Aorta (tissue), 5 donors: Measurements from ENCODE around the gene OR4X2. TPM values are rescaled to one million over a fixed set of nuclear protein-coding genes. Genes with fewer than 3 reads are reported as not detected.

Experiments used
- ATAC-seq: fragments of 200-7000 bp; cut with Tn5 transposase; one replicate; pipeline ENCODE4 v1.9.1; 2022; ENCODE audit warnings: moderate library complexity; ENCODE audit not compliant: low FRiP score
- DNase-seq, 2 donors: peaks; one replicate each; pipeline ENCODE4 v3.0.0-alpha.2; 2020
- H3K27ac ChIP-seq, 2 donors: one replicate each; pipeline ENCODE4 v1.5.1; 2013; ENCODE audit warnings: low read length in 2 of 2, mild to moderate bottlenecking in 2 of 2, moderate library complexity in 2 of 2, control low read depth in 1 of 2, inconsistent platforms in 1 of 2, low read depth in 1 of 2
- H3K27me3 ChIP-seq, 2 donors: one replicate each; pipeline ENCODE4 v1.6.1; 2013; ENCODE audit warnings: control low read depth in 1 of 2, low read length in 1 of 2, mild to moderate bottlenecking in 1 of 2, moderate library complexity in 1 of 2; ENCODE audit not compliant: insufficient read depth in 2 of 2, control insufficient read depth in 1 of 2
- H3K36me3 ChIP-seq, 2 donors: one replicate each; pipeline ENCODE4 v1.6.1; 2013; ENCODE audit warnings: control low read depth in 1 of 2, low read length in 1 of 2, mild to moderate bottlenecking in 1 of 2; ENCODE audit not compliant: insufficient read depth in 2 of 2, control insufficient read depth in 1 of 2
- H3K4me1 ChIP-seq, 2 donors: one replicate each; pipeline ENCODE4 v1.6.1; 2013; ENCODE audit warnings: low read length in 2 of 2, control low read depth in 1 of 2, mild to moderate bottlenecking in 1 of 2, moderate library complexity in 1 of 2; ENCODE audit not compliant: insufficient read depth in 2 of 2, control insufficient read depth in 1 of 2
- H3K4me3 ChIP-seq, 2 donors: one replicate each; pipeline ENCODE4 v1.5.1; 2013; ENCODE audit warnings: low read length in 2 of 2, control low read depth in 1 of 2, mild to moderate bottlenecking in 1 of 2
- H3K9me3 ChIP-seq: one replicate; pipeline ENCODE4 v1.6.1; 2013; ENCODE audit warnings: mild to moderate bottlenecking, low read length; ENCODE audit not compliant: control insufficient read depth
- WGBS, 2 donors: extraction: QIAGEN DNeasy Blood & Tissue Kit; methylation state at CpG; one replicate each; pipeline ENCODE4 v1.1.7; 2013; 5-methylcytosine and 5-hydroxymethylcytosine counted together
- intact Hi-C, 2 donors: fragments of 100-400 bp; cut with DNase I; formaldehyde crosslinking; loops; one replicate each; pipeline versions ENCODE4 v1.14.2 to v1.15.0; 2022
- polyA plus RNA-seq, 2 donors: library from polyadenylated mRNA; stranded (reverse); fragments of 200-250 nt; gene quantifications; one replicate each; pipeline ENCODE4 v1.2.3, GENCODE V29; 2013
- total RNA-seq, 2 donors: library from RNA; stranded (reverse); fragmentation: NEBNext Ultra II Directional; extraction: Animal tissue kit (Norgen Biotek cat#: 25700); gene quantifications; one replicate each; pipeline ENCODE4 v1.2.1, GENCODE V29; 2021
- donor health status: healthy with polysubstance abuse.
- donor health status: Bipolar disorder and iron deficiency.
- donor health status: DM: no; HTN: no; CAD: no.
- donor health status: DM: no; HTN: no; CAD: no.
- donor health status: DM: yes; HTN: yes; CAD: no.

Gene OR4X2
- total and polyA plus RNA-seq, 4 donors = not detected

DNA sequence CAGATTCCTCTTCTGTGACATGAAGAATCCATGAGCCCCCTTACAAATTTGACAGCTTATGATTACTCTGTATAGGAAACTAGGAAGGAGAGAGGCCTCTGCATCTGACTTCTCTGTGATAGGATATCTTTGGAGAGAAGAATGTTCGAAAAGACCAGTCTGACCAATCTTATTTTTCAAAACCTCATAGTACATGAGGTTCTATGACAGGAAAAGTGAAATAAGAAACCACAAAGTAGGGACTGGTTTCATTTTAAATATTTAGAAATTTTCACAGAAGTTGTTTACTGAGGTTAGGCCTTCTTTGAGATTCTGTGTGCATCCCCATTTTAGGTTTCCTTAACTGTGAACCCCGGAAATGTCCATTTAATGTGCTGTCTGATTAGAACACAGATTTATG is 16.7 kb downstream of the OR4X2 start:
- Histone ChIP-seq H3K27ac (no peak overlapping the region), H3K4me3 (no peak overlapping the region), H3K27me3 (no peaks in the 10 kb centered on the region), H3K36me3 (no peaks in the 10 kb centered on the region), H3K9me3 (no peaks in the 10 kb centered on the region), H3K4me1 (no peaks in the 10 kb centered on the region)
- DNase-seq (no peak), ATAC-seq (no peak)
- WGBS, 2 donors = 70 to 77% methylated on average over 2 of the region's 2 CpGs
- intact Hi-C loops = no loop called here

DNA sequence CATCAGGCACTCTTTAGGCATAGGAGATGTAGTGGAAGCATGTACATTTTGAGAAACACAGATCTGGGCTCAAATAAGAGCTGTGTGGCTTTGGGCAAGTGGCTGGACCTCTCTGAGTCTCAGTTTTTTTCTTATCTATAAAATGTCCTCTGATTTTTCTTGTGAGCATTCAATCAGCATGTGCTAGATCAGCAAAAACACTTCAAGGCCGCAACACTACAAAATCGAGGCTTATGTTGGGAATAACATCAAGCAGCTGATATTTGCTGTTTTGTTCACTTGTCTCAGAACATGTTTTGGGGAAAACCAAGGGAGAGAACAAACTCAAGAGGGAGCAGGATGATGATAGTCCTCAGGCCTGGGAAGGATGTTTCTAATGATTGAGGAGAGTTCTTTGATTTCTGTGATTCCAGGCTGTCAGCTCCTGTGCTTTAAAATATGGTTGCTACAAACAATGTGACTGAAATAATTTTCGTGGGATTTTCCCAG is 18.6 kb downstream of the OR4X2 start, which contains the start of gene OR4X1:
Gene OR4X1 (plus strand): TSS at position 439 of the 489 bp plus-strand sequence. CDS start 0 bp downstream, at position 439.
- Histone ChIP-seq H3K27me3 (no peaks in the 10 kb centered on the region), H3K9me3 (no peaks in the 10 kb centered on the region), H3K27ac (no peak within 1 kb of the TSS), H3K36me3 (no peaks in the 10 kb centered on the region), H3K4me1 (no peaks in the 10 kb centered on the region), H3K4me3 (no peak within 1 kb of the TSS)
- no peak for ATAC-seq
- 25 to 29% methylated on average over 3 of the region's 3 CpGs for WGBS, 2 donors
- no peak for DNase-seq
- intact Hi-C loops = no loop called here

DNA sequence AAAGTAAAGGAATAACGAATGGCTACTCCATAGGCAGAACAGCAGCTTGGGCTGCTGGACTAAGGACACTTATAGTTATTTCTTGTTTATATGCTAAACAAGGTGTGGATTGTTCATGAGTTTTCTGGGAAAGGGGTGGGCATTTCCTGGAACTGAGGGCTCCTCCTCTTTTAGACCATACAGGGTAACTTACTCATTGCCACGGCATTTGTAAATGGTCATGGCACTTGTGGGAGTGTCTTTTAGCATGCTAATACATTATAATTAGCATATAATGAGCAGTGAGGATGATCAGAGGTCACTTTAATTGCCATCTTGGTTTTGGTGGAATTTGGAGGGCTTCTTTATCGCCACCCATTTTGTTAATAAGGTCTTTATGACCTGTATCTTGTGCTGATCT is 25.7 kb downstream of the OR4X2 start:
- 67 to 69% methylated on average over 3 of the region's 3 CpGs for WGBS, 2 donors

DNA sequence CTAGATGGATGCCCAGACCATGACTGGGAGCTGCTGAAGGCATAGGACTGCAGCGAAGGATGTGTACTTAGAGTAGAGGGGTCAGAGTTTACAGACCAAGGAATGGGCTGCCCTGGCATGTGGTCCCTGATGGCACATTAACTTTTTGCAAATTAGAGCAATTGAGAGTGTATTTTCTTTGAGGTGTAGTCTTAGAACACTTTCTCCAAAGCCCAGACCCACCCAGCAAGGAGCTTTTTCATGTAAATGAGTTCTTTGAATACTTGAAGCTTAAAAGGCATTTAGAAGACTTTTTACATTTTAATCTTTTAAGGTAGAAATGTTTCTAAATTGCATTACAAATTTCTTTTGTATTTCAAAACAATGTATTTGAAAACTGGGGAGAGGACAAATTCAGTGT is 27.7 kb downstream of the OR4X2 start:
- intact Hi-C loops = no loop called here

More for the DNA sequence above, 25.7 kb downstream of the OR4X2 start:
- H3K27me3 ChIP-seq = no peaks in the 10 kb centered on the region
- intact Hi-C loops = no loop called here
- H3K4me3 ChIP-seq = no peak overlapping the region
- DNase-seq (no peak), ATAC-seq (no peak)
- H3K27ac ChIP-seq = no peak overlapping the region
- H3K36me3 ChIP-seq = no peaks in the 10 kb centered on the region
- no peaks in the 10 kb centered on the region for H3K4me1 ChIP-seq
- H3K9me3 ChIP-seq = no peaks in the 10 kb centered on the region

More for the DNA sequence above, 27.7 kb downstream of the OR4X2 start:
- Histone ChIP-seq H3K36me3 (no peaks in the 10 kb centered on the region), H3K4me3 (no peak overlapping the region), H3K27me3 (no peaks in the 10 kb centered on the region), H3K27ac (no peak overlapping the region), H3K9me3 (no peaks in the 10 kb centered on the region), H3K4me1 (no peaks in the 10 kb centered on the region)
- no peak for DNase-seq
- ATAC-seq = no peak
- 14 to 39% methylated on average over 1 of the region's 1 CpG for WGBS, 2 donors

Other genes with a start within 250 kb of the OR4X2 start
- gene OR4B1, start 28.3 kb upstream of the OR4X2 start, total RNA-seq = not detected
- not detected for gene OR4B1, start 28.3 kb upstream of the OR4X2 start, polyA plus RNA-seq
- gene OR4X1, start 18.8 kb downstream of the OR4X2 start, total RNA-seq = not detected
- not detected for gene OR4X1, start 18.8 kb downstream of the OR4X2 start, polyA plus RNA-seq
- gene OR4S1, start 61.1 kb downstream of the OR4X2 start, total RNA-seq = not detected
- not detected for gene OR4S1, start 61.1 kb downstream of the OR4X2 start, polyA plus RNA-seq
- gene OR4C3, start 79.8 kb downstream of the OR4X2 start, total RNA-seq = not detected
- gene OR4C3, start 79.8 kb downstream of the OR4X2 start, polyA plus RNA-seq = not detected
- not detected for gene OR4C5, start 121.4 kb downstream of the OR4X2 start, total RNA-seq
- not detected for gene OR4C5, start 121.4 kb downstream of the OR4X2 start, polyA plus RNA-seq
- not detected for gene OR4A47, start 243.7 kb downstream of the OR4X2 start, total RNA-seq
- gene OR4A47, start 243.7 kb downstream of the OR4X2 start, polyA plus RNA-seq = not detected